Spleen (tissue), 11 donors: ENCODE data around the gene RNF6. TPM values are rescaled to one million over a fixed set of nuclear protein-coding genes. Genes with fewer than 3 reads are reported as not detected.

Experiments used
- DNase-seq: peaks from one replicate; pipeline ENCODE4 v3.0.0-alpha.2; 2020
- H3K27ac ChIP-seq, 8 donors: fragments of 200-600 bp; sonication (generic) in 7 of 8; 1 replicate in 4 of 8; 2 replicates in 4 of 8; pipeline versions ENCODE4 v1.5.0 to v1.8.0; 2016 to 2021; ENCODE audit warnings: inconsistent platforms in 4 of 8, mild to moderate bottlenecking in 4 of 8, moderate library complexity in 1 of 8
- H3K27me3 ChIP-seq, 7 donors: fragments of 200-600 bp; sonication (generic) in 6 of 7; replicated peaks in 1 of 7; 1 replicate in 4 of 7; 2 replicates in 3 of 7; pipeline versions ENCODE4 v1.5.0 to v1.8.0; 2016 to 2021; ENCODE audit warnings: inconsistent platforms in 3 of 7, mild to moderate bottlenecking in 1 of 7
- H3K36me3 ChIP-seq, 6 donors: fragments of 200-600 bp; sonication (generic) in 5 of 6; 1 replicate in 4 of 6; 2 replicates in 2 of 6; pipeline versions ENCODE4 v1.5.0 to v1.8.0; 2016 to 2021; ENCODE audit warnings: inconsistent platforms in 2 of 6
- H3K4me1 ChIP-seq, 6 donors: fragments of 200-600 bp; sonication (generic) in 5 of 6; 1 replicate in 3 of 6; 2 replicates in 3 of 6; pipeline versions ENCODE4 v1.5.0 to v1.8.0; 2016 to 2021; ENCODE audit warnings: inconsistent platforms in 3 of 6
- H3K4me3 ChIP-seq, 8 donors: fragments of 200-600 bp; sonication (generic) in 7 of 8; 1 replicate in 4 of 8; 2 replicates in 4 of 8; pipeline versions ENCODE4 v1.5.0 to v1.8.0; 2016 to 2021; ENCODE audit warnings: inconsistent platforms in 4 of 8, mild to moderate bottlenecking in 4 of 8, moderate library complexity in 2 of 8
- H3K9me3 ChIP-seq, 8 donors: fragments of 200-600 bp; sonication (generic) in 7 of 8; 1 replicate in 4 of 8; 2 replicates in 4 of 8; pipeline versions ENCODE4 v1.5.0 to v1.8.0; 2016 to 2021; ENCODE audit warnings: inconsistent platforms in 4 of 8
- POLR2A ChIP-seq, 3 donors: fragments of 450-650 bp; IDR thresholded peaks; one replicate each; pipeline ENCODE4 v1.5.1; 2017; ENCODE audit warnings: antibody characterized with exemption in 3 of 3, mild to moderate bottlenecking in 1 of 3
- POLR2AphosphoS5 ChIP-seq, 3 donors: sonication (generic); formaldehyde crosslinking; IDR thresholded peaks; one replicate each; pipeline ENCODE4 v1.5.1; 2017; ENCODE audit warnings: antibody characterized with exemption in 3 of 3
- WGBS, 5 donors: extraction: QIAGEN DNeasy Blood & Tissue Kit in 3 of 5; methylation state at CpG; one replicate each; pipeline versions ENCODE4 v1.1.5 to v1.1.7; 2013 to 2018; 5-methylcytosine and 5-hydroxymethylcytosine counted together
- intact Hi-C: fragments of 100-400 bp; cut with DNase I; formaldehyde crosslinking; loops from one replicate; pipeline ENCODE4 v1.15.0; 2023; ENCODE audit warnings: low total_unique reads
- polyA plus RNA-seq, 3 donors: library from polyadenylated mRNA; stranded (reverse); fragments of 200-250 nt; gene quantifications; one replicate each; pipeline ENCODE4 v1.2.1, GENCODE V29; 2013
- total RNA-seq, 7 donors: library from RNA; depleted of rRNA in 3 of 7; stranded (reverse); fragments of >200 nt in 3 of 7; fragmentation: NEBNext Ultra II Directional in 4 of 7; extraction: Animal tissue kit (Norgen Biotek cat#: 25700) in 4 of 7; gene quantifications; one replicate each; pipeline versions ENCODE4 v1.1.0 to v1.2.1, GENCODE V29; 2016 to 2021
- TF ChIP-seq, protein P1 (sequence below), 11 experiments: fragments of 200-600 bp in 7 of 11; fragments of 450-650 bp in 4 of 11; sonication (generic) in 4 of 11; IDR thresholded peaks in 8 of 11; conservative IDR thresholded peaks in 3 of 11; 1 replicate in 7 of 11; 2 replicates in 4 of 11; pipeline versions ENCODE4 v1.4.0 to v1.8.0; 2016 to 2021; ENCODE audit warnings: antibody characterized with exemption in 11 of 11, inconsistent platforms in 4 of 11, mild to moderate bottlenecking in 1 of 11
- donor health status: healthy with polysubstance abuse.
- donor health status: DM: no; HTN: no; CAD: no; lungs with moderate emphysema.
- donor health status: DM: no; HTN: no; CAD: no.
- donor health status: Bipolar disorder and iron deficiency.
- donor health status: healthy.
- donor health status: DM: no; HTN: no; CAD: no.
- donor health status: DM: yes; HTN: yes; CAD: no.

The RNF6 gene
- total and polyA plus RNA-seq, 10 donors: 13.3 to 39.0 (median 29.7) TPM

GRCh38 chr13:26227166-26227971 lies 5.3 kb upstream of the RNF6 start:
- H3K9me3 ChIP-seq: no peaks in the 10 kb centered on the region
- H3K27ac ChIP-seq: no peak overlapping the region
- no peak overlapping the region for H3K4me3 ChIP-seq
- TF ChIP-seq POLR2AphosphoS5 (IDR thresholded peaks at IDR 0.05) (no peak), POLR2A (IDR thresholded peaks at IDR 0.05) (no peak)
- TF ChIP-seq, protein P1, sequence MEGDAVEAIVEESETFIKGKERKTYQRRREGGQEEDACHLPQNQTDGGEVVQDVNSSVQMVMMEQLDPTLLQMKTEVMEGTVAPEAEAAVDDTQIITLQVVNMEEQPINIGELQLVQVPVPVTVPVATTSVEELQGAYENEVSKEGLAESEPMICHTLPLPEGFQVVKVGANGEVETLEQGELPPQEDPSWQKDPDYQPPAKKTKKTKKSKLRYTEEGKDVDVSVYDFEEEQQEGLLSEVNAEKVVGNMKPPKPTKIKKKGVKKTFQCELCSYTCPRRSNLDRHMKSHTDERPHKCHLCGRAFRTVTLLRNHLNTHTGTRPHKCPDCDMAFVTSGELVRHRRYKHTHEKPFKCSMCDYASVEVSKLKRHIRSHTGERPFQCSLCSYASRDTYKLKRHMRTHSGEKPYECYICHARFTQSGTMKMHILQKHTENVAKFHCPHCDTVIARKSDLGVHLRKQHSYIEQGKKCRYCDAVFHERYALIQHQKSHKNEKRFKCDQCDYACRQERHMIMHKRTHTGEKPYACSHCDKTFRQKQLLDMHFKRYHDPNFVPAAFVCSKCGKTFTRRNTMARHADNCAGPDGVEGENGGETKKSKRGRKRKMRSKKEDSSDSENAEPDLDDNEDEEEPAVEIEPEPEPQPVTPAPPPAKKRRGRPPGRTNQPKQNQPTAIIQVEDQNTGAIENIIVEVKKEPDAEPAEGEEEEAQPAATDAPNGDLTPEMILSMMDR (IDR thresholded peaks at IDR 0.05 in 8 of 11, conservative IDR thresholded peaks at IDR 0.05 in 3 of 11): no peak
- intact Hi-C loops: no loop called here
- H3K36me3 ChIP-seq: no peaks in the 10 kb centered on the region
- DNase-seq: no peak
- 87 to 91% (median 88%) methylated on average over 6 of the region's 6 CpGs for WGBS, 5 donors
- H3K27me3 ChIP-seq: peaks cover 0 to 4% (median 0%) of the 10 kb centered on the region in 7 donors
- H3K4me1 ChIP-seq: peaks cover 0 to 10% (median 7%) of the 10 kb centered on the region in 6 donors

- H3K36me3 ChIP-seq: no peaks in the 10 kb centered on the region
- 78 to 88% (median 82%) methylated on average over 7 of the region's 7 CpGs for WGBS, 5 donors
- no peak for TF ChIP-seq POLR2A (IDR thresholded peaks at IDR 0.05)
- TF ChIP-seq, protein P1 (IDR thresholded peaks at IDR 0.05 in 8 of 11, conservative IDR thresholded peaks at IDR 0.05 in 3 of 11): no peak
- TF ChIP-seq POLR2AphosphoS5 (IDR thresholded peaks at IDR 0.05): no peak
- peaks cover 0 to 13% (median 10%) of the 10 kb centered on the region in 6 donors for H3K4me1 ChIP-seq
- no peak overlapping the region for H3K27ac ChIP-seq
- H3K4me3 ChIP-seq: no peak overlapping the region
- no peak for DNase-seq
- intact Hi-C loops: no loop called here
- H3K27me3 ChIP-seq: peaks cover 0 to 4% (median 0%) of the 10 kb centered on the region in 7 donors
- H3K9me3 ChIP-seq: no peaks in the 10 kb centered on the region
Measured at GRCh38 chr13:26225896-26226617, 3.9 kb upstream of the RNF6 start.

DNA sequence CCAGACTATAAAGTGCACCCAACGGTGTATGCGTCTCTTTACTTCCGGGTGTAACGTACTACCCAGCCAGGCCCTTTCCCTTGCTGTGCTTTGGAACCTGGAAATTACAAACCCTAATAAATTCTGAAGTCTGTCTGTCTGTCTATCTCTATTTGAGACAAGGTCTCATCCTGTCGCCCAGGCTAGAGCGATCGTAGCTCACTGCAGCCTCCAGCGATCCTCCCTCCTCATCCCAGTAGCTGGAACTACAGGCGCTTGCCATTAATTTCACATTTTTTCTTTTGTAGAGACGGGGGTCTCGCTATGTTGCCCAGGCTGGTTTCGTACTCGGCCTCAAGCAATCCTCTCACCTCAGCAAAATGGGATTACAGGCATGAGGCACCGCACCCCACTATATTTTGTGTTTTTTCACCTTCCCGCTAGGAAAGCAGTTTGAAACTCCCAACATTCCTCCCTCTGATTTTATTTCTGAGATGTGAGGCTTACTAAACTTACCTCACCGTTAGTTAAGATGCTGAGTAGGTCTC lies 469 bp upstream of the RNF6 start:
- Histone ChIP-seq H3K4me3 (peak overlapping the region; percentile 85 to 98 (median 90)), H3K27ac (peak overlapping the region; percentile 93 to 98 (median 96)), H3K36me3 (peaks cover 2 to 31% (median 21%) of the 10 kb centered on the region in 6 donors), H3K9me3 (no peaks in the 10 kb centered on the region), H3K4me1 (peaks cover 10 to 45% (median 33%) of the 10 kb centered on the region in 6 donors), H3K27me3 (no peaks in the 10 kb centered on the region)
- DNase-seq: no peak
- intact Hi-C loops: loop anchor here (5.0 kb wide), 1 partner anchor 35 kb away; no protein-coding TSS in a partner anchor
- WGBS, 5 donors: 25 to 34% (median 31%) methylated on average over 16 of the region's 16 CpGs
- TF ChIP-seq POLR2AphosphoS5 (IDR thresholded peaks at IDR 0.05) (no peak), POLR2A (IDR thresholded peaks at IDR 0.05) (no peak)
- TF ChIP-seq, protein P1 (IDR thresholded peaks at IDR 0.05 in 8 of 11, conservative IDR thresholded peaks at IDR 0.05 in 3 of 11): no peak
